ENCODE measurements around the gene COMMD10.

Gene COMMD10

GRCh38 chr5:116046823-116047222 is 38.0 kb upstream of the COMMD10 start:
- H3K4me2 ChIP-seq (ENCODE audit: low read length, poor library complexity, severe bottlenecking) = no peak overlapping the region
- 92% methylated on average over 2 of the region's 2 CpGs for WGBS
- H3K23ac ChIP-seq (ENCODE audit: low read length in 2 of 2) = no peak overlapping the region

GRCh38 chr5:116058346-116058936 is 26.4 kb upstream of the COMMD10 start:
- no peak overlapping the region for H4K91ac ChIP-seq (ENCODE audit: low read length)
- no peak overlapping the region for H4K8ac ChIP-seq (ENCODE audit: low read length)
- no peaks in the 10 kb centered on the region for H3K9me3 ChIP-seq (ENCODE audit: control insufficient read depth, low read length)
- no peak for DNase-seq
- H3K27ac ChIP-seq (ENCODE audit: low read length, poor library complexity, severe bottlenecking) = no peak overlapping the region
- H3K4me1 ChIP-seq (ENCODE audit: control insufficient read depth, insufficient read depth, low read depth, low read length) = no peaks in the 10 kb centered on the region
- H3K23ac ChIP-seq (ENCODE audit: low read length in 2 of 2) = no peak overlapping the region
- no peak overlapping the region for H2AK5ac ChIP-seq (ENCODE audit: low read length, severe bottlenecking)
- H3K14ac ChIP-seq (ENCODE audit: low read length in 2 of 2) = no peak overlapping the region
- H3K4me2 ChIP-seq (ENCODE audit: low read length, poor library complexity, severe bottlenecking) = no peak overlapping the region
- peaks cover 0 to 4% of the 10 kb centered on the region in 2 experiments for H3K27me3 ChIP-seq (ENCODE audit: control insufficient read depth in 1 of 2, insufficient read depth in 1 of 2, low read length in 2 of 2)
- H2BK120ac ChIP-seq (ENCODE audit: low read depth, low read length) = no peak overlapping the region
- no peak overlapping the region for H3K4me3 ChIP-seq (ENCODE audit: insufficient read depth in 1 of 2, low read depth in 1 of 2, low read length in 2 of 2)
- no peaks in the 10 kb centered on the region for H3K36me3 ChIP-seq (ENCODE audit: control insufficient read depth in 1 of 2, insufficient read depth in 2 of 2, low read depth in 1 of 2, low read length in 2 of 2)
- H3K9ac ChIP-seq (ENCODE audit: low read length) = no peak overlapping the region
- WGBS = 88% methylated on average over 11 of the region's 13 CpGs
- H3K18ac ChIP-seq (ENCODE audit: low read depth in 1 of 2, low read length in 2 of 2) = no peak overlapping the region
- no peaks in the 10 kb centered on the region for H3K79me1 ChIP-seq (replicated peaks; ENCODE audit: low read length, poor library complexity, severe bottlenecking)
- H2AFZ ChIP-seq (ENCODE audit: low read depth, low read length) = no peak overlapping the region
- no peak overlapping the region for H3K4ac ChIP-seq (ENCODE audit: low read depth in 1 of 2, low read length in 2 of 2)
- H2BK5ac ChIP-seq (ENCODE audit: low read depth, low read length, poor library complexity, severe bottlenecking) = no peak overlapping the region
- no peak overlapping the region for H2BK15ac ChIP-seq (ENCODE audit: low read depth, poor library complexity, severe bottlenecking)
- no peak overlapping the region for H2BK12ac ChIP-seq (ENCODE audit: low read length in 2 of 2)

More at GRCh38 chr5:116046823-116047222, 38.0 kb upstream of the COMMD10 start:
- no peak overlapping the region for H3K18ac ChIP-seq (ENCODE audit: low read depth in 1 of 2, low read length in 2 of 2)
- H3K36me3 ChIP-seq (ENCODE audit: control insufficient read depth in 1 of 2, insufficient read depth in 2 of 2, low read depth in 1 of 2, low read length in 2 of 2) = no peaks in the 10 kb centered on the region
- H2AK5ac ChIP-seq (ENCODE audit: low read length, severe bottlenecking) = no peak overlapping the region
- no peak overlapping the region for H4K8ac ChIP-seq (ENCODE audit: low read length)
- no peak overlapping the region for H2BK120ac ChIP-seq (ENCODE audit: low read depth, low read length)
- H2AFZ ChIP-seq (ENCODE audit: low read depth, low read length) = no peak overlapping the region
- no peak overlapping the region for H2BK12ac ChIP-seq (ENCODE audit: low read length in 2 of 2)
- H3K4ac ChIP-seq (ENCODE audit: low read depth in 1 of 2, low read length in 2 of 2) = no peak overlapping the region
- H3K27ac ChIP-seq (ENCODE audit: low read length, poor library complexity, severe bottlenecking) = no peak overlapping the region
- no peak overlapping the region for H2BK5ac ChIP-seq (ENCODE audit: low read depth, low read length, poor library complexity, severe bottlenecking)
- H3K79me1 ChIP-seq (replicated peaks; ENCODE audit: low read length, poor library complexity, severe bottlenecking) = no peaks in the 10 kb centered on the region
- no peaks in the 10 kb centered on the region for H3K9me3 ChIP-seq (ENCODE audit: control insufficient read depth, low read length)
- H3K27me3 ChIP-seq (ENCODE audit: control insufficient read depth in 1 of 2, insufficient read depth in 1 of 2, low read length in 2 of 2) = peaks cover 0 to 4% of the 10 kb centered on the region in 2 experiments
- H3K9ac ChIP-seq (ENCODE audit: low read length) = no peak overlapping the region
- no peak overlapping the region for H2BK15ac ChIP-seq (ENCODE audit: low read depth, poor library complexity, severe bottlenecking)
- no peaks in the 10 kb centered on the region for H3K4me1 ChIP-seq (ENCODE audit: control insufficient read depth, insufficient read depth, low read depth, low read length)
- H4K91ac ChIP-seq (ENCODE audit: low read length) = no peak overlapping the region
- no peak overlapping the region for H3K4me3 ChIP-seq (ENCODE audit: insufficient read depth in 1 of 2, low read depth in 1 of 2, low read length in 2 of 2)
- H3K14ac ChIP-seq (ENCODE audit: low read length in 2 of 2) = no peak overlapping the region
- DNase-seq = no peak

GRCh38 chr5:116062352-116062751 is 22.5 kb upstream of the COMMD10 start:
- Histone ChIP-seq H2BK15ac (ENCODE audit: low read depth, poor library complexity, severe bottlenecking) (no peak overlapping the region), H3K23ac (ENCODE audit: low read length in 2 of 2) (no peak overlapping the region), H4K8ac (ENCODE audit: low read length) (no peak overlapping the region), H3K9me3 (ENCODE audit: control insufficient read depth, low read length) (no peaks in the 10 kb centered on the region), H3K36me3 (ENCODE audit: control insufficient read depth in 1 of 2, insufficient read depth in 2 of 2, low read depth in 1 of 2, low read length in 2 of 2) (no peaks in the 10 kb centered on the region), H2BK5ac (ENCODE audit: low read depth, low read length, poor library complexity, severe bottlenecking) (no peak overlapping the region), H3K4ac (ENCODE audit: low read depth in 1 of 2, low read length in 2 of 2) (no peak overlapping the region), H3K4me1 (ENCODE audit: control insufficient read depth, insufficient read depth, low read depth, low read length) (no peaks in the 10 kb centered on the region), H3K4me2 (ENCODE audit: low read length, poor library complexity, severe bottlenecking) (no peak overlapping the region), H2AFZ (ENCODE audit: low read depth, low read length) (no peak overlapping the region), H2BK12ac (ENCODE audit: low read length in 2 of 2) (no peak overlapping the region), H3K79me1 (replicated peaks; ENCODE audit: low read length, poor library complexity, severe bottlenecking) (no peaks in the 10 kb centered on the region), H3K18ac (ENCODE audit: low read depth in 1 of 2, low read length in 2 of 2) (no peak overlapping the region), H3K27ac (ENCODE audit: low read length, poor library complexity, severe bottlenecking) (no peak overlapping the region), H3K27me3 (ENCODE audit: control insufficient read depth in 1 of 2, insufficient read depth in 1 of 2, low read length in 2 of 2) (peaks cover 0 to 4% of the 10 kb centered on the region in 2 experiments), H3K9ac (ENCODE audit: low read length) (no peak overlapping the region), H3K14ac (ENCODE audit: low read length in 2 of 2) (no peak overlapping the region), H3K4me3 (ENCODE audit: insufficient read depth in 1 of 2, low read depth in 1 of 2, low read length in 2 of 2) (no peak overlapping the region), H4K91ac (ENCODE audit: low read length) (no peak overlapping the region), H2BK120ac (ENCODE audit: low read depth, low read length) (no peak overlapping the region), H2AK5ac (ENCODE audit: low read length, severe bottlenecking) (no peak overlapping the region)
- DNase-seq = no peak
- 100% methylated on average over 1 of the region's 2 CpGs for WGBS

GRCh38 chr5:116063950-116064349 is 20.9 kb upstream of the COMMD10 start:
- H3K4ac ChIP-seq (ENCODE audit: low read depth in 1 of 2, low read length in 2 of 2) = no peak overlapping the region
- 82% methylated on average over 2 of the region's 3 CpGs for WGBS
- no peak overlapping the region for H3K9ac ChIP-seq (ENCODE audit: low read length)
- no peak overlapping the region for H4K91ac ChIP-seq (ENCODE audit: low read length)
- H2AK5ac ChIP-seq (ENCODE audit: low read length, severe bottlenecking) = no peak overlapping the region
- H3K14ac ChIP-seq (ENCODE audit: low read length in 2 of 2) = no peak overlapping the region
- no peak overlapping the region for H2BK120ac ChIP-seq (ENCODE audit: low read depth, low read length)
- no peak overlapping the region for H2BK5ac ChIP-seq (ENCODE audit: low read depth, low read length, poor library complexity, severe bottlenecking)
- H2AFZ ChIP-seq (ENCODE audit: low read depth, low read length) = no peak overlapping the region
- H2BK15ac ChIP-seq (ENCODE audit: low read depth, poor library complexity, severe bottlenecking) = no peak overlapping the region
- H3K4me1 ChIP-seq (ENCODE audit: control insufficient read depth, insufficient read depth, low read depth, low read length) = no peaks in the 10 kb centered on the region
- H3K4me2 ChIP-seq (ENCODE audit: low read length, poor library complexity, severe bottlenecking) = no peak overlapping the region
- no peaks in the 10 kb centered on the region for H3K36me3 ChIP-seq (ENCODE audit: control insufficient read depth in 1 of 2, insufficient read depth in 2 of 2, low read depth in 1 of 2, low read length in 2 of 2)
- no peak overlapping the region for H3K27ac ChIP-seq (ENCODE audit: low read length, poor library complexity, severe bottlenecking)
- H3K18ac ChIP-seq (ENCODE audit: low read depth in 1 of 2, low read length in 2 of 2) = no peak overlapping the region
- H2BK12ac ChIP-seq (ENCODE audit: low read length in 2 of 2) = no peak overlapping the region
- DNase-seq = no peak
- no peak overlapping the region for H4K8ac ChIP-seq (ENCODE audit: low read length)
- H3K79me1 ChIP-seq (replicated peaks; ENCODE audit: low read length, poor library complexity, severe bottlenecking) = no peaks in the 10 kb centered on the region
- no peaks in the 10 kb centered on the region for H3K9me3 ChIP-seq (ENCODE audit: control insufficient read depth, low read length)
- H3K23ac ChIP-seq (ENCODE audit: low read length in 2 of 2) = no peak overlapping the region
- H3K4me3 ChIP-seq (ENCODE audit: insufficient read depth in 1 of 2, low read depth in 1 of 2, low read length in 2 of 2) = no peak overlapping the region
- peaks cover 0 to 3% of the 10 kb centered on the region in 2 experiments for H3K27me3 ChIP-seq (ENCODE audit: control insufficient read depth in 1 of 2, insufficient read depth in 1 of 2, low read length in 2 of 2)
